HG03060 (cell line): Measurements from ENCODE around the gene DBNDD2.

Experiments
- ATAC-seq: cut with Tn5 transposase; IDR thresholded peaks from one replicate; pipeline ENCODE4 v1.9.1; 2021; ENCODE audit warnings: low read depth, moderate number of reproducible peaks; ENCODE audit not compliant: unreplicated experiment

DBNDD2 gene

DNA sequence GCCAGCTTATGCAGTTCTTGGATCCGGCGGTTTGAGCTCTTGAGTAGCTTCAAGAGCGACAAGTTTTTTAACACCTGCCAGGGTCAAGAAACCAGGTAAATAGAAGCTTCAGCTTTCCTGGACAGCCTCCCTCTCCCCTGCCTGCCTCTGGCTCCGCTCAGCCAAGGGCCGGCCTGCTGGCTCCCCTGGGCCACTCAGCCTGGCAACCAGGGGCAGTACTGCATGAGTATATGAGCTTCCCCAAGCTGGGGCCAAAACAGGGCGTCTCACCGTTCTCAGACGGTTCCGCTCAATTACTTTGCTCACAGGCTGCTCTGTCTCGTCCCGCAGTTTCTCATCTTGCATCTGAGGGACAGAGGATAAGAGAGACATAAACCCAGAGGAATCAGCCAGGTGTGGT is 30.8 kb upstream of the DBNDD2 start:
- ATAC-seq: no peak

DNA sequence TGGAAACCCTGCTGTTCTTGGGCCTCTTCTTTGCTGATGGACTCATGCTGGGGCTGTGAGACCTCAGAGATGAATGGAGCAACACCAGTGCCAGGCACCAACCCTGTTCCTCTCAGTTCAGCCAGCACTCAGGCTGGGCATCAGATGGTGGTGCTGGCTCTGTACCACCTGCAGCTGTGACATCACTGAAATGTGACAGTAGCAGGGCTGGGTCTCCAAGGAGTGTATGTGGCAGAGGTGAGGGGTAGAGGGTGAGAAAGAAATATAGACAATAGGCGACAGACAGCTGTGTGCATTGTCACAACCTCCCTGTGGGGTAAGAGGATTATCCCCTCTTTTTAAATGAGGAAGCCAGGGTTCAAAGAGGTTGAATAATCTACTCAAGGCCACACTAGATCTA is 29.9 kb upstream of the DBNDD2 start, which contains the start of gene TP53TG5:
Gene TP53TG5, minus strand, starts transcription at position 135 of the 400 bp plus-strand sequence. Its CDS starts 89 bp downstream, at position 46.
- no peak for ATAC-seq

DNA sequence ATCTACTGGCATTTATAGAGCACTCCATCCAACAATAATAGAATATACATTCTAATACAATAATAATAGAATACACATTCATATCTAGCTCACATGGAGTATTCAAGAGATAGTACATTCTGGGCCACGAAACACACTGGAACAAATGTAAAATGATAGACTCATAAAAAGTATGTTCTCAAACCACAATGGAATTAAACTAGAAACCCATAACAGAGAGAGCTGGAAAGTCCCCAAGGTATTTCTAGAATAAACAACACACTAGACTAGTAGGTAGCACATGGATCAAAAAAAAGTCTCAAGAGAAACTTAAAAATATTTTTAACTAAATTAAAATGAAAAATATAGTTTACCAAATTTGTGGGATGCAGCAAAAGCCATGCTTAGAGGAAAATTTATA is 20.8 kb upstream of the DBNDD2 start:
- ATAC-seq: no peak

DNA sequence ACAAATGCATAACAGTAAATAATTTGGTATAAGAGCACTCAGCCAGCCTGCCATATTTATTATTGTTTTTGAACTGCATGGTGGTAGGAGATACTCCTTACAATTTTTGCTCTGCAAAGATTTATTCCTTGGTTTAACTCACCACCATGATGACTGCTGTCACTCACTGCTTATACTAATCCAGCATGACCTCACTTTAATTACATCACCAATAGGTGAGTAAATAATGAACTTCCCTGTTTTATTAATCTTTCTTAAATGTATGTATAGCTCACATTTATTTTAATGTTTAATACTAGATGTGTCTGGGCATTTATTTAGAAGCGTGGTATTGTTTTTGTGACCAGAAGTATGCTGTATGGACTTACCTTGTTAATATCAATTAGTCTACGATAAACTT is 17.2 kb upstream of the DBNDD2 start:
- no peak for ATAC-seq

DNA sequence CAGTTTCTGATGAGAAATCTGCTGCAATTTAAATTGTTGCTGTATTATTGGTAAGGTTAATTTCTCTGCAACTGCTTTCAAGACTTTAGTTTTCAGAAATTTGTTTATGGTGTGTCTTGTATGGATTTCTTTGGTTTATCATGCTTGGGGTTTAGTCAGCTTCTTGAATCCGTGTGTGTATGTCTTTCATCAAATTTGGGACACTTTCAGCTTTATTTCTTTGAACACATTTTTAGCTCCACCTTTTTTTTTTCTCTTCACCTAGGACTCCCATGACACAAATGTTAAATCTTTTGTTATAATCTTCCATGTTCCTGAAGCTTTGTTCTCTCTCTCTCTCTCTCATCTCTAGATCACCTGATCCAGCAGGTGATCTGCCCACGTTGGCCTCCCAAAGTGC is 16.5 kb upstream of the DBNDD2 start:
- ATAC-seq: no peak

DNA sequence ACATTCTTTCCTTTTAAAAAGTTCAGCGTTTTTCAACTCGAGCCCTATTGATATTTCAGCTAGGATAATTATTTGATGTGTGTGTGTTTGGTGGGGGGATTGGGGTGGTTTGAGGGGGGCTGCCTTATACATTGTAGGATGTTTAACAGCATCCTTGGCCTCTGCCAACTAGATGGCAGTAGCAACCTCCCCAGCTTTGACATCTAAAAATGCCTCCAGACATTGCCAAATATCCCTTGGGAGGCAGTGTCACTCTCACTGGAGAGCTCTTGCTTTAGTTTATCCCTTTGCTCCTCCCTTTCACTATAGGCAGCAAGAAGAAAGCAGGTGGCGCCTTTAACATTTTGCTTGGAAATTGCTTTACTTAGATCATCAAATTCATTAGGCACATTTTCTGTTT is 15.4 kb upstream of the DBNDD2 start:
- no peak for ATAC-seq

DNA sequence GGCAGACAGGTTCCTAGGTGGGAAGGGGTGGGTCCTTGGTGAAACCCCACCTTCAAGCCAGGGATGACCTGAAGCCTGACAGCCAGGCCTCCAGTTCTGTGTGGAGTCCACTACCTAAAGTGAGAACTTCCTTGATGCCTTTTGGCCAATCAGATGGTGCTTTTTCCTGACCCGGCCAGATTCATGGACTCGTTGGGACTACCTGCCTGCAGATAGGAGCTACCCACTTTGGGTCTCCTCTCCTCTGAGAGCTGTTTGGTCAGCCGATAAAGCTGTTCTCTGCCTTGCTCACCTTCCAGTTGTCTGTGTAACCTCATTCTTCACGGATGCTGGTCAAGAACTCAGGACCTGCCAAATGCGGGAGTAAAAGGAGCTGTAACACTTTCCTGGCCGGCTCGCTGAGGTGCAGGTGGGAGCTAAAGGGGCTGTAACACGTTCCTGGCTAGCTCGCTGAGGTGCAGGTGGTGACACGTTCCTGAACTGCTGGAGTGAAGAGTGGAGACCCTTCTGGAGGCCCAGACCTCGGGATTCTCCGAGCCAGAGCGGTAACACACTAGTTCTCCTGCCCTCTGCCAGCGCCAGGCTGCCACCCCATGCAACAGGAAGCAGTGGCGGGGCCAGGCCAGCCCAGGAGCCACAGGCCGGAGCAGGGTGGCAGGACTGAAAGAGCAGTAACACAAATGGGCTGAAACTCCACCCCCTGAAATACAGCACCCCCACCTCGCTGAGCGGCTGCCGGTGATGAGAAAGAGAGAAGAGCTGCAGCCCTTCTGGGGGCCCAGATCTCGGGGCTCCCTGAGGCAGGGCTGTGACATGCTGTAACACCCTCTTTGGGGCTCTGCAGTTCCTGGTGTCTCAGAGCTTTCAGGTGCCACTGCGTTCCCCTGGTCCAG is 13.6 kb upstream of the DBNDD2 start:
- ATAC-seq: no peak

DNA sequence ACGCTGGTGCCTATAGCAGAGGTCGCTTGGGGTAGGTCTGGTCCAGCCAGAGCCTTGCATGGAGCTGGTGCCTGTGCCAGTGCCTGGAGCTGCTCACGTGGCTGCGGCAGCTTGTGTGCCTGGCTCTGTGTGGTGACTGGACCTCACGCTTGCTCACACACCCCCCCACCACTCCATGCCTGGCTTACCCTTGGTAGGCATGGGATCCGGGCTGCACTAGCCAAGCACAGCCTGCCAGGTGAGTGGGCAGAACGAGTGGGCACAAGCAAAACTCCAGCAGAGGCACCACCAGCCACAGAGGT is 13.0 kb upstream of the DBNDD2 start:
- ATAC-seq: no peak

DNA sequence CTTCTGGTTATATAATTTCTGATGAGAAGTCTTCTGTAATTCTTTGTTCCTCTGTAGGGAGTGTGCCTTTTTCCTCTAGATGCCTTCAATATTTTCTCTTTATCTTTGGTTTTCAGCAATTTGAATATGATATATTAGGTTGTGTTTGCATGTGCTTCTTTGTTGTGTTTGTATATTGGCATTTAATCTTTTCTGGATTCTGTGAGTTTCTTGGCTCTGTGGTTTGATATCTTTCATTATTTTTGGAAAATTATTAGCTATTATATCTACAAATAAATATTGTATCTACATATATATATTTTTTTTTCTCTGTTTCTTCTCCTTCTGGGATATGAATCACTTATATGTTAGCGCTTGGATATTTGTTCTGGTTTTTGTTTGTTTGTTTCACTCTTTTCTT is 9.1 kb upstream of the DBNDD2 start:
- ATAC-seq: no peak

DNA sequence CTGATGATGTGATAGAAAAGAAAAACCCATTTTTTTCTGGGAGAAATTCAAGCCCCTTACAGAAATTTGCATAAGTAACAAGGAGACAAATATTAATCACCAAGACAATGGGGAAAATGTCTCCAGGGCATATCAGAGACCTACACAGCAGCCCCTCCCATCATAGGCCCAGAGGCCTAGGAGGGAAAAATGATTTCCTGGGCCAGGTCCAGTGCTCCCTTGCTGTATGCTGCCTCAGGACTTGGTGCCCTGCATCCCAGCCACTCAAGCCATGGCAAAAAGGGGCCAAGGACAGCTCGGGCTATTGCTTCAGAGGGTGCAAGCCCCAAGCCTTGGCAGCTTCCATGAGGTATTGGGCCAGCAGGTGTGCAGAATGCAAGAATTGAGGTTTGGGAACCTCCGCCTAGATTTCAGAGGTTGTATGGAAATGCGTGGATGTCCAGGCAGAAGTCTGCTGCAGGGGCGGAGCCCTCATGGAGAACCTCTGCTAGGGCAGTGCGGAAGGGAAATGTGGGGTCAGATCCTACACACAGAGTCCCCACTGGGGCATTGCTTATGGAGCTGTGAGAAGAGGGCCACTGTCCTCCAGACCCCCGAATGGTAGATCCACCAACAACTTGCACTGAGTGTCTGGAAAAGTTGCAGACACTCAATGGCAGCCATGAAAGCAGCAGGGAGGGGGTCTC is 7.6 kb upstream of the DBNDD2 start:
- no peak for ATAC-seq

DNA sequence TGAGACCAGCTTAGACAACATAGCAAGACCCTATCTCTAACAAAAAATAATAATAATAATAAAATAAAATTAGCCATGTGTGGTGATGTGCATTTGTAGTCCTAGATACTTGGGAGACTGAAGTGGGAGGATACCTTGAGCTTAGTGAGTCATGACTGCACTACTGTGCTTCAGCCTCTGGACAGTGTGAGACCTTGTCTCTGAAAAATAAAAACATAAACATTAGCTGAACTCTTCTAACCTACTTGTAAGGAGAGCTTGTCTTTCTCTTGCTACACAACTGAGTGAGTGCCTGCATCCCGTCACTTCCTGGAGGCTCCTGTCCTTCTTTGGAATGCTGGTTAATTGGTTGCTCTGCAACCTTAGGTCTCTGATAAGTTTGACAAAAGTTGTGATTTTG is 5.1 kb upstream of the DBNDD2 start:
- no peak for ATAC-seq

DNA sequence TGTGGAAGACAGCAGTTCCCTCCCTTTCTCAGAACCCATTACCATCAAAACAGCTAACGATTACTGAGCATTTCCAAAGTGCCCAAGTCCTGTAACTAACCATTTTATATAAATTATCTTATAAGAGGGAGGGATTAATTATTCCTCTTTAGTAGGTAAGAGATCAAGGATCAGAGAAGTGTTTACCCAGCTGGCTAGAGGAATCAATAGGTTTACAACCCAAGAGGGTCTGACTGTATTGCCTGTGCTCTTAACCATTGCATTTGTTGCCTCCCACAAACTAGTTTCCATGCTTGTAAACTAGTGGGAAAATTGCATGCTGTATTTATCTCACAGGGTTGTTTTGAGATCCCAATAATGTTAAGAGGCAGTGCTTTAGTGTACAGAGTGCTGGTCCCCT is 3.7 kb upstream of the DBNDD2 start:
- ATAC-seq: no peak

DNA sequence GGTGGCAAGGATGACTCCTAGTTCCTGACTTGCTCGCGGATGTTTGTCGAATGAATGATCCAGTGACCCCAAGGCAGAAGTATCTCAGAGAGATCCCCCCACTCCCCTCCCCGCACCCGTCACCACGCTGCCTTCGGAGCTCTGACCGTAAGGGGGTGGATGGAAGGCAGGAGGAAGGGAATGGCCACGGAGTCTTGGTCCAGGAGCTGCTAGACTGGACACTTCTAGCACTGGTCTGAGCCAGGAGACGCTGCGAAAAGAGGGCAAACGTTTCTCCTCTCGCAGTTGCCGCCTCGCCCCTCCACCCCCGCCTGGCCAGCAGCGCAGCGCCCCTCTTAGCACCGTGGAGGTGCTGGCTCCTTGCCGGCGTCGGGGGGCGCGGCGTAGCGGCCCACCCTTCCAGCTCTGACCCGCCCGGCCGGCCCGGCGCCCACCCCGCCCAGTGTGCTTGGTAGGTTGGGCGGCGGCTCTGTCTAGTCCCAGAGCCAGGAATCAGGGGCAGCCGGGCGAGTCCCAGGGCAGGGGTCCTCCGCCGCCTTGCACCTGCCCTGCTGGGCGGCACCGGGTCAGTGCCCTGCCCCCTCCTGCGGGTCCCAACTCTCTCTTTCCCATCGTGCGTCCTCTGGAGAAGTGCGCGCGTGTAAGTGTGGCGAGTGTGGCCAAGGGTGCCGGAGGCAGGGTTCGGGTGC is 2.4 kb upstream of the DBNDD2 start:
- no peak for ATAC-seq

DNA sequence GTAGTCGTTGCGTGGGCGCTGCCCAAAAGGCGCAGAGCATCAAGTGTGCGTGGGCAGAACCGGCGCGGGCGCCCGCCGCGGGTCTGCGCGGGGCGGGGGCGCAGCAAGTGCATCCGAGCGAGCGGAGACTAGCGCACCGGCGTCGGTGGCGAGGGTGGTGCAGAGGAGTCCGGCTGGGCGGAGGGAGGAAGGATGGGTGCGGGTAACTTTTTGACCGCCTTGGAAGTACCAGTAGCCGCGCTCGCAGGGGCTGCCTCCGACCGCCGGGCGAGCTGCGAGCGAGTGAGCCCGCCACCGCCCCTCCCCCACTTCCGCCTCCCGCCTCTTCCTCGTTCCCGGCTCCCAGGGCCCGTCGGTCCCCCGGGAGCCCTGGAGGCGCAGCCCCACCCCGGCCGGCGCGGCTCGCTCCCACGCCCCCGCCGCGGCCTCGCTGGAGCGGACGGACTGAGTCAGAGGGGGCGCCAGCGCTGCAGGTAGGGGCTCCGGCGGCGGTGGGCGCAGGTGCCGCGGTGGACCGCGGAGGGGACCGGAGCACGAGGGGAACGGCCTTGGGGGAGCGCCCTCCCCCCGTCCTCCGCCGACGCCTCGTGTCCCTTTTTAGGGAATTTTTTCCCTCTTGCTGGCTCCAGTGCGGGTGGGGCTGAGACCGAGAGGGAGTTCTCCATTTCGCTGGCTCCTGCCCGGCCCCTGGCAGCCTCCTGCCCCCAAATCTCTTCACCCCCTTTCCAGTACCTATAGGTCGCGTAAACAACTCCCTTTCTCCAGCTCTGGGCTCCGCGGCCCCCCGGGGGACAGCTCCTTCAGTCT is 1.6 kb upstream of the DBNDD2 start:
- no peak for ATAC-seq

DNA sequence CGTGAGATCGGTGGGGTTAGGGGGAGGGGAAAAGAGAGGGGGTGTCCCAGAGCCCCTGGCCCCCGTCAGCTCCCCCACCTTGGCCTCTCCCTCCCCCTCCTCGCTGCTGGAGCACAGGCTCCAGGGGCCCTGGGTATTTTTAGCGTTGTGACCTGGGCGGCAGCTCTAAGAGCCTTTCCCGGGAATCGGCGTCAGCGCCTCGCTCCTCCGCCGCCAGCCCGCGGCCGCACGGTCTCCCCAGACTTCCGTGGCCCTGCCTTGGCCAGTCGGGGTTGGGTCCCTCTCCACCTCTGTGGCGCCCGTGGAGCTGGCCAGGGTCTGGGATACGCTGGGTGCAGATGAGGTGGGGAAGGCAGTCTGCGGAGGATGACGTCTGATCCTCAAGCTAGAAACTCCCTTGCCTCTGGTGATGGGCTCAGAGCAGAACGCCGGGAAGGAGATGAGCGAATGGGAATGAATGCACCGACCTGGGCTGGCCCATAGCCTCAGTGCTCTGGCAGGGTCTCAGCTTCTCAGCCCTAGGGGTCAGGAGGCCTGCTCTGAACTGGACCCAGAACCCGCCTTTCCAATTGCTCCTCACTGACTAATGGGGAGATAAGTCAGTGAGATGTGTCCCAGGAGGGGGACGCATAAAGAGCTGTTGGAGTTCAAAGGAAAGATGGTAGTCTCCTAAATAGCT is 883 bp upstream of the DBNDD2 start:
- no peak for ATAC-seq

DNA sequence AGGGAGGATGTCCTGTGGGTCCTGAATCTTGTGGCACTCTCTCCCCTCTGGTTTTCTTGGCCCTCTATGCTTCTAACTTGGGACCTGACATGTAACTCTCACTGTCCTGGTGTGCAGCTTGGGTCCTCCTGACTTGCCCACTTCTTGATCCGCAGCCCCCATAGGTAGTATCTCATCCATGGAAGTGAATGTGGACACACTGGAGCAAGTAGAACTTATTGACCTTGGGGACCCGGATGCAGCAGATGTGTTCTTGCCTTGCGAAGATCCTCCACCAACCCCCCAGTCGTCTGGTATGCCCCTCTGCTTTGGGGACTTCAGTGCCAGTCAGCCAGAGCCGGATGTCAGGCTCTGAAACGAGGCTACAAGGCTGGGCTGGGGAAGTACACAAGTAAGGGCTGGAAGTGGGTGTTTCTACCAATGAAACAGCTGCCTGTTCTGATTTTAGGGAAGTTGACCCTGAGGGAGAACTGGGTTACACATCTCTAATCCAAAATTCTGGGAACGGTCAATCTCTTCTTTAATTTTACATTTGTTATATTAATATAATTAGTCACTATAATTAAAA is 641 bp downstream of the DBNDD2 start:
- no peak for ATAC-seq

DNA sequence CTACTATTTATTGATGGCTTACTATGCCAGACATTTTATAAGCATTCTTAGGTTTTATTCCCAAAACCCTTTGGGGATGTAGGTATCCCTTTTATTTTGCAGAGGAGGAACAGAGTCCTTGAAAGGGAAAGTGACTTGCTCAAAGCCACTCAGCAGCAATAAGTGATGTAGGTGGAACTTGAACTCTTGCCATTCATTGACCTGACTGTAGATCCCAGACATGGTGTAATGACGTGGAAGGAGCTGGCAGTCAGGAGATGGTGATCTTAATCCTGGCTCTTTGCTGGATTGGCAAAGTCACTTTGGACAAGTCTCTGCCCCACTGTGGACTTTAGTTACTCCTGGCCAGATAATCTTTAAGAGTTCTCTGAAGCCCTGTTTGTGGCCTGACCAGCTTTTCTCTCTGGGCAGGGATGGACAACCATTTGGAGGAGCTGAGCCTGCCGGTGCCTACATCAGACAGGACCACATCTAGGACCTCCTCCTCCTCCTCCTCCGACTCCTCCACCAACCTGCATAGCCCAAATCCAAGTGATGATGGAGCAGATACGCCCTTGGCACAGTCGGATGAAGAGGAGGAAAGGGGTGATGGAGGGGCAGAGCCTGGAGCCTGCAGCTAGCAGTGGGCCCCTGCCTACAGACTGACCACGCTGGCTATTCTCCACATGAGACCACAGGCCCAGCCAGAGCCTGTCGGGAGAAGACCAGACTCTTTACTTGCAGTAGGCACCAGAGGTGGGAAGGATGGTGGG is 1.6 kb downstream of the DBNDD2 start:
- no peak for ATAC-seq

DNA sequence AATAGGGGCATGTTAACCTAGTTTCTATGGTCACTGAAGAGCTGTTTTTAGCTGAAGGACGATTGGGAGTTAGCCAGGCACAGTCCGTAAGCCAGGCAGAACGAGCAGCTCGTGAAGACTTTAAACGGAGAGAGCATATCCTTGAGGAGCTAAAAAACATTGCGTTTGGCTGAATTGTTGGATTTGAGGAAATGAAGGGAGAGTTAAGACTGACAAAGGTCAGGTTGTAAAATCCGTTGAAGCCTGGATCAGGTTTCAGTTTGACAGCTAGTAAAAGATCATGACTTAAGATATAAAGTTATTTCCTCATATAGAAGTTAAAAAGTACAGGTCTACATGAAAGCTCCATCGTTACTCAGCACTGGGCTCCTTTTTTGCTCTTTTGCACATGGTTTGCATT is 2.8 kb downstream of the DBNDD2 start:
- no peak for ATAC-seq

DNA sequence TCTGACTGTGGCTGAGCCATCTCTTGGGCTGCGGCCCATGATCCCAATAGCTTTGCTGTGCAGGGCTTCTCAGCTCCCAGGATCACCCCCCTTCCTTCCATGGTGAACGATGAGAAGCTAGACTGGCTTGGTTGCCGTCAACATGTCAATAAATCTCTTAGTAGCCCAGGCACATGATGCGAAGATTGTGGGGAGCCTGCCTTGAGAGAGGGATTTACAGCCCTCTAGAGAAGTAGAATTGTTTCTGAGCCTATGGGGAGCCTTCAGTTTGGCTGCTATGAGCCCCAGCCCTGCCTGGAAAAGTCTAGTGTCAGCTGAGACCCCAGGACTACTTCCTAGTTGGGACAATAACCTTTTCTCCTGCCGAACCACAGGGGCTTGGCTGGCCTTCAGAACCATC is 4.6 kb downstream of the DBNDD2 start:
- ATAC-seq: no peak
